ENCODE results near the gene CCL26.

CCL26 gene

DNA sequence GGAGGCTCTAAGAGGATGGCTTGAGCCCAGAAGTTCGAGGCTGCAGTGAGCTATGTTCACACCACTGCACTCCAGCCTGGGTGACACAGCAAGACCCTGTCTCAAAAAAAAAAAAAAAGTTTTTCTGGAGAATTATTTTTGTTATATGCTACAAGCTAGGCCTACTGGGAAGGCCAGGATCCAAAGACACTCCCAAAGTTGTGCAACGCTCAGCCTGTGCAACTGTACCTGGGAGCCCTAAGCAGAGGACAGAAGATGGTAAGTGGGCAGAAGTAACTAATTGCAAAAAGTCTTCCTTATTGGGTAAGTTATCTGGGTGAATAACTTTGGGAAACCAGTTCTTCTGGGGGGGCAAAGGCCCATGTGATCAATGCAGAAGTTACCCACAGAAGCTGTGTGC lies 50.6 kb downstream of the CCL26 start:
- no peaks in the 10 kb centered on the region for H3K27me3 Mint-ChIP-seq (ENCODE audit: low read depth)
- no peak overlapping the region for H3K4me3 Mint-ChIP-seq
- no peak overlapping the region for H3K27ac Mint-ChIP-seq
- no peak for TF ChIP-seq CTCF (IDR thresholded peaks at IDR 0.05; ENCODE audit: unreplicated experiment in 3 of 3)
- H3K4me1 Mint-ChIP-seq = no peaks in the 10 kb centered on the region
- no peaks in the 10 kb centered on the region for H3K9me3 Mint-ChIP-seq
- H3K36me3 Mint-ChIP-seq (ENCODE audit: low read depth) = peaks cover 3% of the 10 kb centered on the region

GRCh38 chr7:75719626-75720025 lies 52.4 kb downstream of the CCL26 start:
- no peak overlapping the region for H3K27ac Mint-ChIP-seq
- no peaks in the 10 kb centered on the region for H3K27me3 Mint-ChIP-seq (ENCODE audit: low read depth)
- no peak overlapping the region for H3K4me3 Mint-ChIP-seq
- H3K36me3 Mint-ChIP-seq (ENCODE audit: low read depth) = peaks cover 15% of the 10 kb centered on the region
- no peaks in the 10 kb centered on the region for H3K9me3 Mint-ChIP-seq
- H3K4me1 Mint-ChIP-seq = no peaks in the 10 kb centered on the region
- no peak for TF ChIP-seq CTCF (IDR thresholded peaks at IDR 0.05; ENCODE audit: unreplicated experiment in 3 of 3)

Measured in nephron (organoid).